ENCODE results near the gene CDH23.

Gene CDH23

DNA sequence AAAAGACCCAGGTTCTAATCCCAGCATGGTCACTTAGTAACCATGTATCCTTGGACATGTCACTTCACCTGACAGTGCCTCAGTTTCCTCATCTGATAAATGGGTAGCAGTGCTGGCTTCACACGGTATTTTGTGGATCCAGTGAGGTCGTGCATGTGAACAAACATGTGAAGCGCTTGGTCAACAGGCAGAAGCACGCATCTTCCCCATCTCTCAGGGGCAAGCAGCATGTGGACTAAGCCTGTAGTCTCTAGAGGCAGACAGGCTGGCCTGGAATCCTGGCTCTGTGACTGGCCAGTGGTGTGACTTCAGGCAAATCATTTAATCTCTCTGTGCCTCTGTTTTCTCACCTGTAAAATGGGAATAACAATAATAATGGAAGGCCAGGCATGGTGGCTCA, 207.0 kb downstream of the CDH23 start:
- no peak for ATAC-seq
- no peak for TF ChIP-seq ZNF70 (CRISPR knock-in tag; IDR thresholded peaks at IDR 0.05)
- TF ChIP-seq ZFP30 (CRISPR knock-in tag; IDR thresholded peaks at IDR 0.05), result no peak
- TF ChIP-seq CSDC2 (CRISPR knock-in tag; IDR thresholded peaks at IDR 0.05), result no peak
- TF ChIP-seq, protein P1, sequence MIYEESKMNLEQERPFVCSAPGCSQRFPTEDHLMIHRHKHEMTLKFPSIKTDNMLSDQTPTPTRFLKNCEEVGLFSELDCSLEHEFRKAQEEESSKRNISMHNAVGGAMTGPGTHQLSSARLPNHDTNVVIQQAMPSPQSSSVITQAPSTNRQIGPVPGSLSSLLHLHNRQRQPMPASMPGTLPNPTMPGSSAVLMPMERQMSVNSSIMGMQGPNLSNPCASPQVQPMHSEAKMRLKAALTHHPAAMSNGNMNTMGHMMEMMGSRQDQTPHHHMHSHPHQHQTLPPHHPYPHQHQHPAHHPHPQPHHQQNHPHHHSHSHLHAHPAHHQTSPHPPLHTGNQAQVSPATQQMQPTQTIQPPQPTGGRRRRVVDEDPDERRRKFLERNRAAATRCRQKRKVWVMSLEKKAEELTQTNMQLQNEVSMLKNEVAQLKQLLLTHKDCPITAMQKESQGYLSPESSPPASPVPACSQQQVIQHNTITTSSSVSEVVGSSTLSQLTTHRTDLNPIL (CRISPR knock-in tag; IDR thresholded peaks at IDR 0.05; ENCODE audit: low read depth), result no peak

DNA sequence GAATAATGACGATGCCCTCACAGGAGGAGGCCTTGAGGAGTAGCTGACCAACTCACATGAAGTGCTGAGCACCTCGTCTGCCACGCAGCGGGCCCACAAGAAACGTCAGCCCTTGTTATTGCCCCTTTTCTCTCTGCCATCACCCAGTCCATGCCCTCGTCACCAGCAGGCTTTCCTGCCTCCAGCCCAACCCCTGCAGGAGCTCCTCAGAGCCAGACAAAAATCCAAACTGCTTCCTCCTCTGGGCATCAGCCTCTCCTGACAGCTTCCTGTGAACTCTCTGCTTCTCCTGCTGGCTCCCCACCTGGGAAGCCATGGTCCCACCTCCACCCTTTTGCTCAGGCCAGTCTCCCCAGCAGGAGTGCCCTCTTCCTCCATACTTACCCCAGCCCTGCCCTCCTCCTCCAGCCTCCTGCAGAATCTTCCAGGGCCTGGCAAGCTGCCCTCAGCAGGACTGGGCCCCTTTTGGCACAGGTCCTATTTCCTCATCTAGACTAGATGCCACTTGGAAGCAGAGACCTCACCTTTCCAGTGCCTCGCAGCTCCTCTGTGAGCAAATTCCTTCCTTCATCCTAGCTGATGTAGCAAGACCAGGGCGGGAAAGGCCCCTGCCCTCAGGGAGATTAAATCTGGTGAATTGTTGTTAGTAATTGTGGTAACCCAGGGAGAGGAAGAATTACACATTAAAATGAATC, 207.8 kb downstream of the CDH23 start:
- no peak for ATAC-seq

DNA sequence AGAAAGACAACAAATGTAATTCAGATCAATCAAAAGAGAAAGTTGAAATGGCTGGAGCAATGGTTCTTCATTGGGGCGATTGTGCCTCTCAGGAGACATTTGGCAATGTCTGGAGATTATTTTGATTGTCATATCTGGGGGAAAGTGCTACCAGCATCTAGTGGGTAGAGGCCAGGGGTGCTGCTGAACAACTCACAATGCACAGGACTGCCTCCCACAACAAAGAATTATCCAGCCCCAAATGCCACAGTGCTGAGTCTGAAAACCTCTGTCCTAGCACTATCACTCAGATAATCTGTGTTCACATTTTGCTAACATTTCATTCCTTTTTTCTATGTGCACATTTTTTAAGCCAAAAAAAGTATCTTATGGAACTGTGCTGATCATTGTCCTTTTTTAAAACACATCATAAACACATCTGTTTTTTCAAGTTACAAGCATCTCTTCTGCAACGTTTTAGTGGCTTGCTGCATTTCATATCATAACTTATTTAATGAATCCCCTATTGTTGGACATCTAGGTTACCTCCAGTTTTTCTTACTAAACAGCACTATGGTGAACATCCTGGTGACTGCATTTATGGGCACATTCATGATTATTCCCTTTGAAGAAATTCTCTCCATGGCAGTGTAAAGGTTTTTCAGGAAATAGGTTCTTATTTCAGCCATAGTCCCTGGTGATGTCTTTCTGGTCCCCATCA, 208.7 kb downstream of the CDH23 start:
- ATAC-seq, result no peak
- TF ChIP-seq ARNTL (CRISPR knock-in tag; IDR thresholded peaks at IDR 0.05; ENCODE audit: borderline replicate concordance, low read depth) (no peak), BACH2 (CRISPR knock-in tag; IDR thresholded peaks at IDR 0.05; ENCODE audit: borderline replicate concordance) (no peak), ISL1 (CRISPR knock-in tag; IDR thresholded peaks at IDR 0.05) (no peak), ZFP30 (CRISPR knock-in tag; IDR thresholded peaks at IDR 0.05) (no peak), SNAI2 (CRISPR knock-in tag; IDR thresholded peaks at IDR 0.05) (no peak), ZC3H10 (CRISPR knock-in tag; IDR thresholded peaks at IDR 0.05) (no peak), ZFP3 (CRISPR knock-in tag; IDR thresholded peaks at IDR 0.05) (no peak)
- TF ChIP-seq, protein P2, sequence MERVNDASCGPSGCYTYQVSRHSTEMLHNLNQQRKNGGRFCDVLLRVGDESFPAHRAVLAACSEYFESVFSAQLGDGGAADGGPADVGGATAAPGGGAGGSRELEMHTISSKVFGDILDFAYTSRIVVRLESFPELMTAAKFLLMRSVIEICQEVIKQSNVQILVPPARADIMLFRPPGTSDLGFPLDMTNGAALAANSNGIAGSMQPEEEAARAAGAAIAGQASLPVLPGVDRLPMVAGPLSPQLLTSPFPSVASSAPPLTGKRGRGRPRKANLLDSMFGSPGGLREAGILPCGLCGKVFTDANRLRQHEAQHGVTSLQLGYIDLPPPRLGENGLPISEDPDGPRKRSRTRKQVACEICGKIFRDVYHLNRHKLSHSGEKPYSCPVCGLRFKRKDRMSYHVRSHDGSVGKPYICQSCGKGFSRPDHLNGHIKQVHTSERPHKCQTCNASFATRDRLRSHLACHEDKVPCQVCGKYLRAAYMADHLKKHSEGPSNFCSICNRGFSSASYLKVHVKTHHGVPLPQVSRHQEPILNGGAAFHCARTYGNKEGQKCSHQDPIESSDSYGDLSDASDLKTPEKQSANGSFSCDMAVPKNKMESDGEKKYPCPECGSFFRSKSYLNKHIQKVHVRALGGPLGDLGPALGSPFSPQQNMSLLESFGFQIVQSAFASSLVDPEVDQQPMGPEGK (CRISPR knock-in tag; IDR thresholded peaks at IDR 0.05; ENCODE audit: borderline replicate concordance), result no peak
- TF ChIP-seq, protein P3, sequence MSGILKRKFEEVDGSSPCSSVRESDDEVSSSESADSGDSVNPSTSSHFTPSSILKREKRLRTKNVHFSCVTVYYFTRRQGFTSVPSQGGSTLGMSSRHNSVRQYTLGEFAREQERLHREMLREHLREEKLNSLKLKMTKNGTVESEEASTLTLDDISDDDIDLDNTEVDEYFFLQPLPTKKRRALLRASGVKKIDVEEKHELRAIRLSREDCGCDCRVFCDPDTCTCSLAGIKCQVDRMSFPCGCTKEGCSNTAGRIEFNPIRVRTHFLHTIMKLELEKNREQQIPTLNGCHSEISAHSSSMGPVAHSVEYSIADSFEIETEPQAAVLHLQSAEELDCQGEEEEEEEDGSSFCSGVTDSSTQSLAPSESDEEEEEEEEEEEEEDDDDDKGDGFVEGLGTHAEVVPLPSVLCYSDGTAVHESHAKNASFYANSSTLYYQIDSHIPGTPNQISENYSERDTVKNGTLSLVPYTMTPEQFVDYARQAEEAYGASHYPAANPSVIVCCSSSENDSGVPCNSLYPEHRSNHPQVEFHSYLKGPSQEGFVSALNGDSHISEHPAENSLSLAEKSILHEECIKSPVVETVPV (CRISPR knock-in tag; IDR thresholded peaks at IDR 0.05), result no peak

More for the DNA sequence above, 207.8 kb downstream of the CDH23 start:
- no peak for TF ChIP-seq ZNF8 (CRISPR knock-in tag; IDR thresholded peaks at IDR 0.05)
- TF ChIP-seq CSDC2 (CRISPR knock-in tag; IDR thresholded peaks at IDR 0.05), result no peak
- no peak for TF ChIP-seq OSR1 (CRISPR knock-in tag; IDR thresholded peaks at IDR 0.05)
- TF ChIP-seq ZNF70 (CRISPR knock-in tag; IDR thresholded peaks at IDR 0.05), result no peak
- TF ChIP-seq ZNF565 (CRISPR knock-in tag; conservative IDR thresholded peaks at IDR 0.05; ENCODE audit: low read depth), result no peak
- no peak for TF ChIP-seq ISL1 (CRISPR knock-in tag; IDR thresholded peaks at IDR 0.05)
- no peak for TF ChIP-seq GLIS3 (CRISPR knock-in tag; IDR thresholded peaks at IDR 0.05)
- TF ChIP-seq ESRRG (CRISPR knock-in tag; IDR thresholded peaks at IDR 0.05), result no peak
- TF ChIP-seq ZFP30 (CRISPR knock-in tag; IDR thresholded peaks at IDR 0.05), result no peak

DNA sequence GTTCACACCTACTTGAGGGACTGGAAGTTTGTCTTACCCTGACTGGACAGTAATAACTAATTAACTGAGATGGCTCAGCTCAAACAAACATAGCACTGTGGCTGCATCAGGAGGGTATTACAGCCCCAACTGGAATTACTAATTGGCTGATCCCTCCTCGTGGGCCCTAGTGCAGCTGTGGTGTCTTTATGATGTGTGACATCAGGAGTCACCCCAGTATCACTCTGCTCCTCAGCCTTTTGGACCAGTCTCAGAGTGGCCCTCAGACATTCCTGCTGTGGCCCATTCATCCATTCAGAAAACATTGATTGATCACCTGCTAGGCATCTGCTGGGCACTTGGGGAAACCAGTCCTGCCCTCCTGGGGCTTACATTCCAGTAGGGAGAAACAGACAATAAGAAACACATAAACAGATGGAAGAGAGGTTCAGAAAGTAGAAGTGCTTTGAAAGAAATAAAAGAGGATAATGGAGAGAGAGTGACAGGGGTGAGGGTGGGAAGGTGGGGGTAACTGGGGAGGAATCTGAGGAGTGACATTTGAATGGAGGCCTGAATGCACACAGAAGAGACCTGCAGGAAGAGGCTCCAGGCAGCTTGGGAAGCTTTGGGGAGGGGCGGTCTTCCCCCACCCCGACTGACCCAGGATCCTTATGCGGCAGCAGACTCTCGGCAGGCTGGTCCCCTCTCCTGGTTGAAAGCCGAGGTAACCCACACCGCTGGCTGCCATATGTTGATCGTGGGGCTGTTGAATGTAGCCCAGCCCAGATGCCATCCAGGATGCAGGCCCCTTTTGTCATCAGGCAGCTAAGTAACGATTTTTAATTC, 209.7 kb downstream of the CDH23 start:
- TF ChIP-seq ZNF8 (CRISPR knock-in tag; IDR thresholded peaks at IDR 0.05) (no peak), TCF4 (CRISPR knock-in tag; IDR thresholded peaks at IDR 0.05; ENCODE audit: borderline replicate concordance) (no peak), CSDC2 (CRISPR knock-in tag; IDR thresholded peaks at IDR 0.05) (no peak), RARB (CRISPR knock-in tag; IDR thresholded peaks at IDR 0.05) (no peak), ESRRG (CRISPR knock-in tag; IDR thresholded peaks at IDR 0.05) (no peak), ISL1 (CRISPR knock-in tag; IDR thresholded peaks at IDR 0.05) (no peak), OSR1 (CRISPR knock-in tag; IDR thresholded peaks at IDR 0.05) (no peak)
- TF ChIP-seq, protein P2 (CRISPR knock-in tag; IDR thresholded peaks at IDR 0.05; ENCODE audit: borderline replicate concordance), result no peak
- no peak for ATAC-seq
